HG03045 (cell line): ENCODE results near the gene SOX10.

Experiments
- ATAC-seq: cut with Tn5 transposase; IDR thresholded peaks from one replicate; pipeline ENCODE4 v1.9.1; 2021; ENCODE audit warnings: mild to moderate bottlenecking, moderate library complexity; ENCODE audit not compliant: unreplicated experiment

SOX10 gene

GRCh38 chr22:38016182-38017151, 32.1 kb upstream of the SOX10 start:
- no peak for ATAC-seq

GRCh38 chr22:38014083-38014482, 29.7 kb upstream of the SOX10 start:
- no peak for ATAC-seq

GRCh38 chr22:38012604-38013072, 28.3 kb upstream of the SOX10 start:
- ATAC-seq: no peak

GRCh38 chr22:38009000-38009806, 24.8 kb upstream of the SOX10 start:
- no peak for ATAC-seq

GRCh38 chr22:38007330-38007902, 23.1 kb upstream of the SOX10 start:
- ATAC-seq: no peak

- ATAC-seq: no peak
Observed at GRCh38 chr22:38006906-38007305, 22.6 kb upstream of the SOX10 start.

- ATAC-seq: no peak
Observed at GRCh38 chr22:38005943-38006342, 21.6 kb upstream of the SOX10 start.

- ATAC-seq: no peak
Observed at GRCh38 chr22:37999640-38000272, 15.4 kb upstream of the SOX10 start.

GRCh38 chr22:37999236-37999635, 14.9 kb upstream of the SOX10 start:
- ATAC-seq: no peak

- no peak for ATAC-seq
Observed at GRCh38 chr22:37998543-37998942, 14.2 kb upstream of the SOX10 start.

GRCh38 chr22:37996515-37997246, 12.3 kb upstream of the SOX10 start:
- ATAC-seq: no peak

- no peak for ATAC-seq
Observed at GRCh38 chr22:37996079-37996478, 11.7 kb upstream of the SOX10 start.

GRCh38 chr22:37995460-37995859, 11.1 kb upstream of the SOX10 start:
- no peak for ATAC-seq

- no peak for ATAC-seq
Observed at GRCh38 chr22:37994982-37995381, 10.6 kb upstream of the SOX10 start.

GRCh38 chr22:37994049-37994448, 9.7 kb upstream of the SOX10 start:
- no peak for ATAC-seq

- ATAC-seq: no peak
Observed at GRCh38 chr22:37991731-37992442, 7.5 kb upstream of the SOX10 start.

GRCh38 chr22:37990862-37991261, 6.5 kb upstream of the SOX10 start:
- ATAC-seq: no peak

GRCh38 chr22:37990301-37990700, 5.9 kb upstream of the SOX10 start:
- no peak for ATAC-seq
